ENCODE results near the gene BAZ2B. TPM values are rescaled to one million over a fixed set of nuclear protein-coding genes. Genes with fewer than 3 reads are reported as not detected.

Gene BAZ2B
- total and polyA plus RNA-seq, 2 donors (not counting 3 experiments of a cell fraction or from before 2014, with no cell fraction given): 22.1 to 73.8 TPM

- no peaks in the 10 kb centered on the region for H3K9me1 ChIP-seq (replicated peaks; ENCODE audit: control insufficient read depth, extremely low read depth, insufficient read depth, low read length)
- peak overlapping the region; percentile 85 for H2AFZ ChIP-seq (ENCODE audit: low read depth, low read length)
- H3K27me3 ChIP-seq (ENCODE audit: control insufficient read depth in 2 of 2, insufficient read depth in 2 of 2, low read length in 2 of 2): no peaks in the 10 kb centered on the region
- TSS peak; percentile 67 for BruUV-seq (replicated peaks)
- no peaks in the 10 kb centered on the region for H4K20me1 ChIP-seq (replicated peaks; ENCODE audit: control insufficient read depth, extremely low read depth, insufficient read depth, low read length)
- peak overlapping the region; percentile 98 for H3K4me2 ChIP-seq (ENCODE audit: insufficient read depth, low read length)
- CTCF ChIA-PET: interaction anchor here (0.9 to 1.5 kb wide), 6 partner anchors 9 to 88 kb away, joined by 3 to 6 read pairs (median 4); no protein-coding TSS in a partner anchor
- DNase-seq (ENCODE audit: low read depth, low spot score): peak; percentile 77
- no peaks in the 10 kb centered on the region for H3K9me3 ChIP-seq (replicated peaks; ENCODE audit: control insufficient read depth, insufficient read depth, low read length)
- POLR2A ChIA-PET: no interaction called here
- peak overlapping the region; percentile 27 to 86 (median 59) for H3K4me3 ChIP-seq (replicated peaks in 1 of 3; ENCODE audit: insufficient read depth in 1 of 3, low read depth in 1 of 3, low read length in 3 of 3)
- H3K36me3 ChIP-seq (ENCODE audit: control insufficient read depth in 2 of 2, extremely low read depth in 1 of 2, insufficient read depth in 2 of 2, low read length in 2 of 2): no peaks in the 10 kb centered on the region
- peak; percentile 65 for FAIRE-seq
- H3K9ac ChIP-seq (replicated peaks; ENCODE audit: extremely low read depth, insufficient read depth, low read length): peak overlapping the region; percentile 75
- TF ChIP-seq JUN (IDR thresholded peaks at IDR 0.05; ENCODE audit: borderline replicate concordance, insufficient read depth, insufficient read length, low read depth) (no peak), MYC (IDR thresholded peaks at IDR 0.05; ENCODE audit: low read depth, low read length) (no peak), FOS (IDR thresholded peaks at IDR 0.05; ENCODE audit: borderline replicate concordance, insufficient read depth, low read length) (no peak), GATA2 (IDR thresholded peaks at IDR 0.05; ENCODE audit: insufficient read depth, insufficient read length, low read depth, low read length) (peak; percentile 13)
- peaks cover 18% of the 10 kb centered on the region for H3K4me1 ChIP-seq (ENCODE audit: control insufficient read depth, extremely low read depth, insufficient read depth, low read length)
- intact Hi-C loops (cut with micrococcal nuclease) (no loop called here), dilution Hi-C loops (cut with MboI; ENCODE audit: extremely low pct_ligation_motif_present, low sequenced_read_pairs) (no loop called here)
- H3K27ac ChIP-seq (ENCODE audit: insufficient read depth, low read depth, low read length): peak overlapping the region; percentile 75
- peaks cover 4% of the 10 kb centered on the region for H3K79me2 ChIP-seq (ENCODE audit: control insufficient read depth, insufficient read depth, low read length)
These were observed 100.0 kb downstream of the BAZ2B start for GRCh38 chr2:159516241-159516758.

- Histone ChIP-seq H4K20me1 (replicated peaks; ENCODE audit: control insufficient read depth, extremely low read depth, insufficient read depth, low read length) (no peaks in the 10 kb centered on the region), H3K27me3 (ENCODE audit: control insufficient read depth in 2 of 2, insufficient read depth in 2 of 2, low read length in 2 of 2) (no peaks in the 10 kb centered on the region), H3K9ac (replicated peaks; ENCODE audit: extremely low read depth, insufficient read depth, low read length) (no peak overlapping the region), H3K4me1 (ENCODE audit: control insufficient read depth, extremely low read depth, insufficient read depth, low read length) (peaks cover 18% of the 10 kb centered on the region), H3K9me3 (replicated peaks; ENCODE audit: control insufficient read depth, insufficient read depth, low read length) (no peaks in the 10 kb centered on the region), H3K27ac (ENCODE audit: insufficient read depth, low read depth, low read length) (no peak overlapping the region), H3K9me1 (replicated peaks; ENCODE audit: control insufficient read depth, extremely low read depth, insufficient read depth, low read length) (no peaks in the 10 kb centered on the region), H3K79me2 (ENCODE audit: control insufficient read depth, insufficient read depth, low read length) (peaks cover 4% of the 10 kb centered on the region), H3K4me2 (ENCODE audit: insufficient read depth, low read length) (peak overlapping the region; percentile 98), H2AFZ (ENCODE audit: low read depth, low read length) (no peak overlapping the region), H3K4me3 (replicated peaks in 1 of 3; ENCODE audit: insufficient read depth in 1 of 3, low read depth in 1 of 3, low read length in 3 of 3) (peak overlapping the region in 1 of 3 experiments; percentile 86), H3K36me3 (ENCODE audit: control insufficient read depth in 2 of 2, extremely low read depth in 1 of 2, insufficient read depth in 2 of 2, low read length in 2 of 2) (no peaks in the 10 kb centered on the region)
- no peak for TF ChIP-seq POLR2AphosphoS5 (IDR thresholded peaks at IDR 0.05; ENCODE audit: insufficient read depth, low read depth, low read length)
- no peak for TF ChIP-seq GATA2 (IDR thresholded peaks at IDR 0.05; ENCODE audit: insufficient read depth, insufficient read length, low read depth, low read length)
- TF ChIP-seq MAX (IDR thresholded peaks at IDR 0.05; ENCODE audit: insufficient read depth, insufficient read length): no peak
- TF ChIP-seq JUN (IDR thresholded peaks at IDR 0.05; ENCODE audit: borderline replicate concordance, insufficient read depth, insufficient read length, low read depth): no peak
- no peak for TF ChIP-seq FOS (IDR thresholded peaks at IDR 0.05; ENCODE audit: borderline replicate concordance, insufficient read depth, low read length)
- TF ChIP-seq, protein P1, sequence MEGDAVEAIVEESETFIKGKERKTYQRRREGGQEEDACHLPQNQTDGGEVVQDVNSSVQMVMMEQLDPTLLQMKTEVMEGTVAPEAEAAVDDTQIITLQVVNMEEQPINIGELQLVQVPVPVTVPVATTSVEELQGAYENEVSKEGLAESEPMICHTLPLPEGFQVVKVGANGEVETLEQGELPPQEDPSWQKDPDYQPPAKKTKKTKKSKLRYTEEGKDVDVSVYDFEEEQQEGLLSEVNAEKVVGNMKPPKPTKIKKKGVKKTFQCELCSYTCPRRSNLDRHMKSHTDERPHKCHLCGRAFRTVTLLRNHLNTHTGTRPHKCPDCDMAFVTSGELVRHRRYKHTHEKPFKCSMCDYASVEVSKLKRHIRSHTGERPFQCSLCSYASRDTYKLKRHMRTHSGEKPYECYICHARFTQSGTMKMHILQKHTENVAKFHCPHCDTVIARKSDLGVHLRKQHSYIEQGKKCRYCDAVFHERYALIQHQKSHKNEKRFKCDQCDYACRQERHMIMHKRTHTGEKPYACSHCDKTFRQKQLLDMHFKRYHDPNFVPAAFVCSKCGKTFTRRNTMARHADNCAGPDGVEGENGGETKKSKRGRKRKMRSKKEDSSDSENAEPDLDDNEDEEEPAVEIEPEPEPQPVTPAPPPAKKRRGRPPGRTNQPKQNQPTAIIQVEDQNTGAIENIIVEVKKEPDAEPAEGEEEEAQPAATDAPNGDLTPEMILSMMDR (IDR thresholded peaks at IDR 0.05; ENCODE audit: extremely low read depth in 1 of 2, insufficient read depth in 1 of 2, low read depth in 1 of 2, low read length in 2 of 2): no peak
- no peak for TF ChIP-seq EZH2 (IDR thresholded peaks at IDR 0.05; ENCODE audit: borderline replicate concordance, low read depth, low read length, severe bottlenecking)
- no peak for TF ChIP-seq POLR2A (IDR thresholded peaks at IDR 0.05; ENCODE audit: low read depth, low read length)
- no peak for TF ChIP-seq MYC (IDR thresholded peaks at IDR 0.05; ENCODE audit: low read depth, low read length)
- dilution Hi-C loops (cut with MboI; ENCODE audit: extremely low pct_ligation_motif_present, low sequenced_read_pairs): no loop called here
- FAIRE-seq (no peak), DNase-seq (ENCODE audit: low read depth, low spot score) (peak; percentile 8)
- no TSS peak for BruUV-seq (replicated peaks)
- intact Hi-C loops (cut with micrococcal nuclease): no loop called here
- ChIA-PET CTCF (interaction anchor here (0.9 to 1.5 kb wide), 6 partner anchors 9 to 89 kb away, joined by 3 to 6 read pairs (median 4); no protein-coding TSS in a partner anchor), POLR2A (no interaction called here)
These were observed 100.9 kb downstream of the BAZ2B start for GRCh38 chr2:159515441-159515840.

Measured in endothelial cell of umbilical vein (primary cell).